Daoy (cell line): Measurements from ENCODE around the gene SLC25A41. TPM values are rescaled to one million over a fixed set of nuclear protein-coding genes. Genes with fewer than 3 reads are reported as not detected.
"Not testable (repeated sequence)": the region's sequence is repeated elsewhere in the genome, so short reads cannot be mapped to it uniquely, and the experiment has no call there.

ENCODE experiments used
- DNase-seq: peaks from one replicate; pipeline ENCODE4 v3.0.0-alpha.2; 2015; ENCODE audit warnings: low read depth
- total RNA-seq: library from RNA; depleted of rRNA; stranded (reverse); fragments of >200 nt; shearing (Covaris generic); gene quantifications from 2 replicates; pipeline ENCODE4 v1.2.3, GENCODE V29; 2014

SLC25A41 gene
- total RNA-seq, 1 experiment from 2014 or later: not detected

DNA sequence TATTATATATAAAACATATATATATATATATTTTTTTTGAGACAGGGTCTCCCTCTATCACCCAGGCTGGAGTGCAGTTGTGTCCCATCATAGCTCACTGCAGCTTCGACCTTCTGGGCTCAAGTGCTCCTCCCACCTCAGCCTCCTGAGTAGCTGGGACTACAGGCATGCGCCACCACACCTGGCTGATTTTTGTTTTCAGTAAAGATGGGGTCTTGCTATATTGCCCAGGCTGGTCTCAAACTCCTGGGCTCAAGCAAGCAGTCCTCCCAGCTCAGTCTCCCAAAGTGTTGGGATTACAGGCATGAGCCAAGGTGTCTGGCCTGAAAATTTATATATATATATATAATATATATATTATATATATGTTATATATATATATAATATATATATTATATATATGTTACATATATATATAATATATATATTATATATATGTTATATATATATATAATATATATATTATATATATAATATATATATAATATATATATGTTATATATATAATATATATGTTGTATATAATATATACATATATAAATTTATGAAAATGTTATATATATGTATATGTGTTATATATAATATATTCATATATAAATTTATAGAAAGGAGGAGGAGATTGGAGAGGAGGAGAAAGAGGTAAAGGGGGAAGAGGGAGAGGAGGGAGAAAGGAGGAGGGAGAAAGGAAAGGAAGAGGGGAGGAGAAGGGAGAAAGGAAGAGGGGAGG, 4.7 kb downstream of the SLC25A41 start:
- not testable (repeated sequence) for DNase-seq

DNA sequence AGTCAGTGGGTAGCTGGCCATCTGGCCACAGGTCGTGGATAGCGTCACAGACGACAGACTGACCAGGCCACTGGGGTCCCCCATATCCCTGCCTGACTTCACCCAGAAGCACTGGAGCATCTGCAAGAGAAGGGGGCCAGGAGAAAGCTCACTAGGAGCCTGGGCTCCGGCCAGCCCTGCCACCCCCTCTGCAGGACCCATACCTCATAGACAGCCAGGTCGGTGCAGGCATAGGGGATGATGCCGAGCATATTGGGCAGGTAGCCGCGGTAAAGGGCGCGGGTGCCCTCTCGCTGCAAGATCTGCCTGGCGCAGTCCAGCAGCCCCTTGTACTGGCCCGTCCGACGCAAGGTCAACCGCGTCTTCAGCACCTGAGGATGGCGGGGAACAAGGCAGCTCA, 6.4 kb downstream of the SLC25A41 start:
- no peak for DNase-seq

GRCh38 chr19:6425732-6426620, 7.6 kb downstream of the SLC25A41 start:
- DNase-seq: no peak

GRCh38 chr19:6424939-6425731, 8.4 kb downstream of the SLC25A41 start:
- DNase-seq: peak; percentile 100

DNA sequence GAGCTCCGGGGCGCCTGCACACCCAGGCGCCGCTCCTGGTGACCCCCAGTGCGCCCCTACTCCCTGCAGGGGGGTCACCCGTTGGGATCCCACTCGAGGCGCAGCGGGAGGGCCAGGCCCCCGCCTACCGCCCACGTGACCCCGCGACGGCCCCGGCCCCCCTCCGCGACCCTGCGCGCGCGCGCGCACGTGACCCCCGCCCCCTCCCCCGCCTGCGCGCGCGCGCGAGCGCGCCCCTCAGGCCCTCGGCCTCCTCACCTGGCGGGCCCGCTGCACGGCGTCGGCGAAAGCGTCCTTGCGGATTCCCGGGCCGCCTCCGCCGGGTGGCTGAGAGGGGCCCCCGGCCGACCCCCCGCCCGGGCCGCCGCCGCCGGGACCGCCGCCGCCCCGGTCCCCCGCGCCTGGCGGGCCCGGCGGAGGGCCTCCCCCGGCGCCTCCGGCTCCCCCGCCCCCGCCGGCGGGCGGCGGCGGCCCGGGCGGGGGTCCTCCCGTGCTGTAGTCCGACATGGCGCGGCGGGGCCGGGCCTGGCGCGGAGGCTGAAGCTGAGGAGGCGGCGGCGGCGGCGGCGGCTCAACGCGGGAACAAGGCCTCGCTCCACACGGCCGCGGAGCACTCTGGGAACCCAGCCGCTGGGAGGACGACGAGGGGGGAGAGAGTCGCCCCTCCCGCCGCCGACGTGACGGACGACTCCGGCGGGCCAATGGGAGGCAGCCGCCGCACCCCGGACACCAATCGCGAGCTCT, 9.2 kb downstream of the SLC25A41 start, which contains the start of gene KHSRP:
TSS of gene KHSRP (minus strand) at position 617 of the 744 bp plus-strand sequence. CDS start at position 507, 110 bp downstream.
- DNase-seq: peak; percentile 23

- DNase-seq: peak; percentile 48
Measured at GRCh38 chr19:6423499-6424194, 9.9 kb downstream of the SLC25A41 start.

- no peak for DNase-seq
Measured at GRCh38 chr19:6421075-6422014, 12.2 kb downstream of the SLC25A41 start.

- no peak for DNase-seq
Measured at GRCh38 chr19:6418562-6418932, 15.0 kb downstream of the SLC25A41 start.

DNA sequence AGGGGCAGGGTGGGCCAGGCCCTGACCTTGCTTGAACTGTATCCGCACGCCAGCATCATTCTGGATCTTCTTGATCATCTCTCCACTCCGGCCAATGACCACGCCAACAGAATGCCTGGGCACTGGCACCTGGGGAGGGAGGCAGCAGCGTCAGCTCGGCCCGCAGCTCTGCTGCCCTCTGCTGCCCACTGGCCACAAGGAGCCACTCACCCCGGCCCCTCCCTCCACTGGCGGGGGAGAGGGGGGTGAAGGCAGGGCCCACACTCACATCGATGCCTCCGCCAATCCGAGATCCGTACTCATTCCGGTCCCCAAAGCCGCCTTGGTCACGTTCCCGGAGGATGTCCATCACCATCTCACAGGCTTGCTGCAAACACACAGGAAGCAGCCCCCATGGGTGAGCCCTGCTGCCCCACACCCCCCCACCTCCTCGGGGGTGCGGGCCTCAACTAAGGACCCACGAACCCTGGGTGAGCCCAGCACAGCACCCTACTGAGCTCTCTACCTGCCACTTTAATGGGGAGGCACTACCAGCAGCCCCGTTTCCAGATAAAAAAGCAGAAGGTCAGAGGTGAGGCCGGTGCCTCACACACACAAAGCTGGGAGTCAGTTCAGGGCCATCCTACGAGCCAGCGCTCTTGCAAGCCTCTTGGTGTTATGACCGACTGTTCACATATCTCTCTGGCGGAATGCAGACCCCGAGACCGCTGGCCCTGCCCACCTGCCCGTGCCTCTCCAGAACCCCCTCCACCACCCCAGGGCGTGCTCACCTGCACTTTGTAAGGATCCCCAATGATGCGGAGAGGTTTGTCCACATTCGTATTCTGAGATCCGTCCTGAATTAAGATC, 15.6 kb downstream of the SLC25A41 start:
- DNase-seq: peak; percentile 27

DNA sequence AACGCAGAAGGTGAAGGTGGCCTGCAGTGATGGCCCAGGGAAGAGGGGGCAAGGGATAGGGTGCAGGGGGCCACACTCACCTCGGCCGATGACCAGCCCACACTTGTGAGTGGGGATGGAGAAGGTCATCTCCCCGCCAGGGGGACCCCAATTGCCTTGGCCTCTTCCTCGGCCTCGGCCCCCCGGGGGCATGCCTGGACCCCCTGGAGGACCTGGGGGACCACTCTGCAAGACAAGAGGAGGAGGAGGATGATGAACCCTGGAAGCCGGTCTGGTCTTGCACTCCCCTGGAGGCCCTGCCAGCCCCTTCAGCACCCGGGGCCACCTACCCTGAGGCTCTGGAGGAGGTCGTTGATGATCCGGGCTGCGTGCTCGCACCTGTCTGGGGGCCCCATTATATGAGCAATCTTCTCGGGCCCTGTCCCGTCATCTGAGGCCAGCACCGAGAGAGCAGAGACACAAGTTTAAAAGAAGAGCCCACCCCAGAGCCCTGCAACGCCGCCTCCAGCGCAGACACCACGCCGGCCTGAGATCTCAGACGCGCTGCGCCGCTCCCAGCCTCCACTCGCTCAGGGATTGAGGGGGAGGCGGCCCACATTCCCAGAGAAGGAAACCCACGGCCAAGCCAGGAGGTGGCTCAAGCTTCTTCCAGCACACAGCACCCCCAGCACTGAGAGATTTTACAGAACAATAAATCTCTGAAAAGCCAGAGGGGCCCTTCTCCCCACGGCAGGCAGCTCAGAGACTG, 16.7 kb downstream of the SLC25A41 start:
- DNase-seq: no peak

GRCh38 chr19:6415591-6416190, 17.9 kb downstream of the SLC25A41 start:
- no peak for DNase-seq

- DNase-seq: no peak
Measured at GRCh38 chr19:6414793-6415590, 18.6 kb downstream of the SLC25A41 start.

- no peak for DNase-seq
Measured at GRCh38 chr19:6413721-6414643, 19.6 kb downstream of the SLC25A41 start.

DNA sequence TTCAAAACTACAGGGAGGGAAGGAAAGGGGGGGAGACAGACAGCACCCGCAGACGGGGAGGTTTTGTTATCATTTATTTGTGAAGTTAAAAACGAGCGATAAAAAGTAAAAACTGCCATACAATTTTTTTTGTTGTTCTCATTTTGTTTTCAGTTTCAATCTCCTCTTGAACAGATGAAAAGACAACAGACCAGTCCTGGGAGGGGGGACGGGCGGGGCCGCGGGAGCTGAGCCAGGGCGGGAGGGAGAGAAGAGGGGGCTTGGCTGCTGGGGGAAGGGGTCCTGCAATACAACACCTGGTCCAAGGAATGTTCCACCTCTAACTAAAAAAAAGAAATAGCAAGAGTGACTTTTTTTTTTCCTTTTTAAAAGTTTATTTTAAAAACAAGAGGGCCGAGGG, 20.3 kb downstream of the SLC25A41 start:
- DNase-seq: no peak

DNA sequence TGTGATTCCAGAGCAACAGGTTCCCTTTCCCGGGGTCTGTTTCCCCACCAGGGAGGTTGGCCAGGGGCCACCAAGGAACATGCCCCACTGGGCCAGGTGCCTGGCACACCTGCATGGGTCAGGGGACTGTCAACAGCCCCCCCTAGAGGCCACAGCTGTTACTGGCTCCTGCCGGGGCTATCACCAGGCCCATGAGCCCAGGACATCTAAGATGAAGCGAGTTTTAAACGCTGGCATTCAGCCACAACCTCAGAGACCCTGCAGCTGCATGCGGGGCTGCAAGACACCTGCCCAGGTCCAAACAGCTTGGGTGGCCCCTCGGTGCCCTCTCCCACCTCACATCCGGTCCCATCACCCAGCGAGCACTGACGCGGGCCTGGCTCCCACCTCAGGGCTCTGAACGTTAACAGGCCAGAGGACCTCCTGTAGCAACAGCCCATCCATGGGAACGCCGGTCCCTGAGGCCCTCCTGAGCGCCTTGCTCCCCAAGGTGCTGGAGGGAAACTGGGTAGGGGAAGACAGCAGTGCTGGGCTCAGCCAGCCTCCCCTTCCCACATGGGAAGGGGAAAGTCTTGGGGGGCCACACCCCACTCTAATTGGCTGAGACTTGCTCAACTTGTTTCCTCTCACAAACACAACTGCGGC, 21.0 kb downstream of the SLC25A41 start:
- peak; percentile 33 for DNase-seq
